Subcutaneous abdominal adipose tissue (tissue), 5 donors: ENCODE measurements around the gene RAB26.
"Not testable (repeated sequence)": the region's sequence is repeated elsewhere in the genome, so short reads cannot be mapped to it uniquely, and the experiment has no call there.

ENCODE experiments used
- H3K27ac ChIP-seq: one replicate; pipeline ENCODE4 v1.7.0; 2013; ENCODE audit warnings: low read depth, mild to moderate bottlenecking, inconsistent platforms, low read length, moderate library complexity
- H3K27me3 ChIP-seq, 5 donors: one replicate each; pipeline ENCODE4 v1.7.0; 2013; ENCODE audit warnings: low read length in 5 of 5, inconsistent platforms in 1 of 5; ENCODE audit not compliant: control insufficient read depth in 5 of 5, insufficient read depth in 4 of 5
- H3K36me3 ChIP-seq, 5 donors: one replicate each; pipeline ENCODE4 v1.7.0; 2013; ENCODE audit warnings: low read length in 5 of 5; ENCODE audit not compliant: control insufficient read depth in 5 of 5, insufficient read depth in 5 of 5
- H3K4me1 ChIP-seq, 5 donors: one replicate each; pipeline ENCODE4 v1.7.0; 2013; ENCODE audit warnings: low read length in 5 of 5, mild to moderate bottlenecking in 3 of 5, moderate library complexity in 1 of 5; ENCODE audit not compliant: control insufficient read depth in 5 of 5, insufficient read depth in 5 of 5
- H3K4me3 ChIP-seq, 5 donors: one replicate each; pipeline ENCODE4 v1.7.0; 2013; ENCODE audit warnings: low read length in 5 of 5, low read depth in 1 of 5
- H3K9ac ChIP-seq, 5 donors: one replicate each; pipeline ENCODE4 v1.7.0; 2013; ENCODE audit warnings: low read length in 5 of 5, mild to moderate bottlenecking in 4 of 5, moderate library complexity in 3 of 5
- H3K9me3 ChIP-seq, 5 donors: one replicate each; pipeline ENCODE4 v1.7.0; 2013; ENCODE audit warnings: low read length in 5 of 5; ENCODE audit not compliant: control insufficient read depth in 5 of 5
- donor health status: healthy.
- donor health status: healthy.
- donor health status: healthy.
- donor health status: healthy.
- donor health status: healthy.

Gene RAB26

GRCh38 chr16:2117341-2117740 is 31.1 kb upstream of the RAB26 start:
- not testable (repeated sequence) for H3K27me3 ChIP-seq, H3K9ac ChIP-seq, H3K4me3 ChIP-seq, H3K9me3 ChIP-seq, H3K27ac ChIP-seq
- H3K36me3 ChIP-seq, result peaks cover 0 to 28% (median 13%) of the 10 kb centered on the region in 5 donors
- peaks cover 0 to 13% (median 6%) of the 10 kb centered on the region in 5 donors for H3K4me1 ChIP-seq

DNA sequence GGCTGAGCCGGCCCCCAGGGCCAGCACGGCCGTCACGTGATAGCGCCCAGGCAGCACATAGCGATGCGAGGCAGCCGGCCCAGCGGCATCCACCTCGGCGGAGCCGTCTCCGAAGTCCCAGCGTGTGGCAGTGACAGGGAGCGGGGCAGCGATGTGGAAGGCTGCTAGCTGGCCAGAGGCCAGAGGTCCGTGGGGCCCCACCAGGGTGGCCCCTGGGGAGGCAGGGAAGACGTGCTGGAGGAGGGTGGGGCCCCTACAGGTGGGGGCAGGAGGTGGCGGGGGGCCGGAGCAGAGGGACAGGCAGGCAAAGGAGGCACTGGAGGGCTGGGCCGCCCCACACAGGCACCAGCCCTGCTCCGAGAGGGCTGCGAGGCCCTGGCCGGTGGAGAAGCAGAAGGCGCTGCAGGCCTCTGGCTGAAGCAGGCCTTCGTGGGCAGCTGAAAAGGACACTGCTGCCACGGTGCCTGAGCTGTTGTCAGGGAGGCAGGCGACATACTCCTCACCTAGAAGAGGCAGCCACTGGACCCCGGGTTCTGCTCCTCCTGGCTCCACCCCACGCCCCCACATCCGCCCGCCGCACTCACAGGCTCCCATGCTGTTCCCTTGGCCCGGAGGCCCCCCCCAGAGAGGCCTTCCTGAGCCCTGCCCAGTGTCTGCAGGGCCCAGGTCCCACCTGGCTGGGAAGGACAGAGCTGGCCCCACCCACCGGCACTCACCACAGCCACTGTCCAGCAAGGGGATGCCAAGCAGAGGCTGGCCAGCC is 30.3 kb upstream of the RAB26 start:
- H3K9ac ChIP-seq, H3K27ac ChIP-seq, H3K27me3 ChIP-seq, H3K4me3 ChIP-seq, H3K9me3 ChIP-seq: not testable (repeated sequence)
- peaks cover 0 to 23% (median 10%) of the 10 kb centered on the region in 5 donors for H3K36me3 ChIP-seq
- H3K4me1 ChIP-seq, result peaks cover 2 to 21% (median 10%) of the 10 kb centered on the region in 5 donors

DNA sequence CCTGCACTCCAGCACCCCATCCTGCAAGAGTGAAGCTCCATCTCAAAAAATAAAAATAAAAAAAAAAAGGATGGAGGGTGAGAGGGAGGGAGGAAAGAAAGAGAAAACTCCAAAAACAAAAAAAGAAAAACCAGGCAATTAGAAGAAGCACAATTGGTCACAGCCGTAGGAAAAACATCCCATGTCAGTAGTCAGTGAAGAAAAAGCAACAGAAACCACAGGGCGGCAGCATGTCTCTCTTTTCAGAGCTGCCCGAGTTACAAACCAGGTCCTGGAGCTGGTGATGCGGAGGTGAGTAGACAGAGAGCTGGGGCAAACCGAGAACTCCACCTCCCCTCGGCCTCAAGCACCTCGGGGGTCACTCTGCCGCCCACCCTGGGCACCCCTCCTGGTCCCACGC is 27.1 kb upstream of the RAB26 start:
- H3K9ac ChIP-seq, H3K27ac ChIP-seq, H3K27me3 ChIP-seq, H3K4me3 ChIP-seq, H3K36me3 ChIP-seq, H3K9me3 ChIP-seq: not testable (repeated sequence)
- H3K4me1 ChIP-seq, result peaks cover 2 to 51% (median 36%) of the 10 kb centered on the region in 5 donors

DNA sequence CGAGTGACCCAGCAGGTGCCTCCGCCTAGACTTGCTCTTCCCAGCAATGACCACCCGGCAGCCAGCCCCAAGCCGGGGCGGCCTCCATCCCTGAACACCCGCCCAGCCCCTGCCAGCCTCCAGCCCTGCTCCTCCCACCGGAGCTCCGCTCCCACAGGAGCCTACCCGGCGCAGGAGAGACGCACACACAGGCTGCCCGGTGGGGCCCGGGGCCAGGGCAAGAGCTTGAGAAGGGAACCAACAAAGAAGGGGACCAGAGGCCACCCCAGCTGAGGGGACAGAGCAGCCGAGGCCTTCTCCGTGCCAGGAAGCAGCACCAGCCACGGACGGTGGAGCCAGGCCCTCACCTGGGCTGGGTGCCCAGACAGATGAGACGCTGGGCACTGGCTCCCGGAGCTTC is 26.6 kb upstream of the RAB26 start:
- Histone ChIP-seq H3K27me3 (no peaks in the 10 kb centered on the region), H3K4me3 (no peak overlapping the region), H3K9me3 (no peaks in the 10 kb centered on the region), H3K36me3 (no peaks in the 10 kb centered on the region), H3K9ac (peak overlapping the region in 1 of 5 donors; percentile 25), H3K27ac (no peak overlapping the region), H3K4me1 (peaks cover 2 to 56% (median 41%) of the 10 kb centered on the region in 5 donors)

GRCh38 chr16:2122429-2122828 is 26.0 kb upstream of the RAB26 start:
- no peak overlapping the region for H3K27ac ChIP-seq
- H3K4me3 ChIP-seq, result no peak overlapping the region
- peaks cover 2 to 57% (median 47%) of the 10 kb centered on the region in 5 donors for H3K4me1 ChIP-seq
- H3K36me3 ChIP-seq, result no peaks in the 10 kb centered on the region
- no peaks in the 10 kb centered on the region for H3K27me3 ChIP-seq
- H3K9ac ChIP-seq, result no peak overlapping the region
- H3K9me3 ChIP-seq, result no peaks in the 10 kb centered on the region

- H3K4me3 ChIP-seq, H3K27ac ChIP-seq: not testable (repeated sequence)
- H3K4me1 ChIP-seq, result peaks cover 2 to 60% (median 49%) of the 10 kb centered on the region in 5 donors
Observed at GRCh38 chr16:2122934-2123683, 25.3 kb upstream of the RAB26 start.

GRCh38 chr16:2123706-2124376 is 24.6 kb upstream of the RAB26 start:
- Histone ChIP-seq H3K27ac (peak overlapping the region; percentile 70), H3K9ac (peak overlapping the region in 1 of 5 donors; percentile 47), H3K4me1 (peaks cover 2 to 67% (median 51%) of the 10 kb centered on the region in 5 donors)
- not testable (repeated sequence) for H3K4me3 ChIP-seq, H3K9me3 ChIP-seq, H3K27me3 ChIP-seq, H3K36me3 ChIP-seq

More at GRCh38 chr16:2122934-2123683, 25.3 kb upstream of the RAB26 start:
- not testable (repeated sequence) for H3K36me3 ChIP-seq, H3K9ac ChIP-seq, H3K9me3 ChIP-seq, H3K27me3 ChIP-seq

DNA sequence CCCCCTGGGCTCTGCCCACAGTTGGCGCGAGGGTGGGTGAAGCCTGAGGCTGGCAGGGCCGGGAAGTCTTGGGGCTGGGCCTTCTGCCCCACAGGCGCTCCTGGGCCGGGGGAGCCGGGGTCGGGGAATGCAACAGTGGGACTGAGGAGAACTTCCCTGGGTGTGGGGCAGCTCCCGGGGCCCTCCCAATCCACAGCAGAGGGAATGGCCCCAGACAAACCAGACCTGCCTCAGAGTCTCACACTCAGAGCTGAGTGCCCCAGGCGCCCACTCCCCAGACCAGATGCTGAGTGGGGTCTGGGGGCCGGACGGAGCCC is 24.1 kb upstream of the RAB26 start:
- not testable (repeated sequence) for H3K36me3 ChIP-seq, H3K9me3 ChIP-seq, H3K27me3 ChIP-seq
- peak overlapping the region in 1 of 5 donors; percentile 38 for H3K4me3 ChIP-seq
- peaks cover 2 to 69% (median 55%) of the 10 kb centered on the region in 5 donors for H3K4me1 ChIP-seq
- H3K9ac ChIP-seq, result peak overlapping the region in 1 of 5 donors; percentile 47
- peak overlapping the region; percentile 70 for H3K27ac ChIP-seq

GRCh38 chr16:2124694-2125444 is 23.6 kb upstream of the RAB26 start:
- not testable (repeated sequence) for H3K9me3 ChIP-seq, H3K27me3 ChIP-seq, H3K36me3 ChIP-seq
- peaks cover 2 to 73% (median 60%) of the 10 kb centered on the region in 5 donors for H3K4me1 ChIP-seq
- peak overlapping the region in 3 of 5 donors; percentile 19 to 38 (median 38) for H3K4me3 ChIP-seq
- peak overlapping the region; percentile 70 for H3K27ac ChIP-seq
- peak overlapping the region in 2 of 5 donors; percentile 30 to 59 for H3K9ac ChIP-seq
